Testis (tissue), 3 donors: ENCODE measurements around the gene COL25A1. TPM values are rescaled to one million over a fixed set of nuclear protein-coding genes. Genes with fewer than 3 reads are reported as not detected.

Source experiments
- DNase-seq: peaks from one replicate; pipeline ENCODE4 v3.0.0-alpha.2; 2019
- H3K27ac ChIP-seq, 2 donors: fragments of 200-600 bp; sonication (generic); one replicate each; pipeline ENCODE4 v1.5.1; 2019
- H3K27me3 ChIP-seq: fragments of 200-600 bp; sonication (generic); one replicate; pipeline ENCODE4 v1.5.1; 2019
- H3K36me3 ChIP-seq: fragments of 200-600 bp; sonication (generic); one replicate; pipeline ENCODE4 v1.5.1; 2017; ENCODE audit warnings: low read depth; ENCODE audit errors: missing control alignments
- H3K4me1 ChIP-seq: fragments of 200-600 bp; sonication (generic); one replicate; pipeline ENCODE4 v1.5.1; 2019
- H3K4me3 ChIP-seq, 2 donors: fragments of 200-600 bp; sonication (generic); one replicate each; pipeline ENCODE4 v1.5.1; 2017 to 2019
- H3K9me3 ChIP-seq: fragments of 200-600 bp; sonication (generic); one replicate; pipeline ENCODE4 v1.5.1; 2017
- POLR2A ChIP-seq: fragments of 450-650 bp; IDR thresholded peaks from one replicate; pipeline ENCODE4 v1.6.1; 2017; ENCODE audit warnings: antibody characterized with exemption, mild to moderate bottlenecking, moderate library complexity
- WGBS, 2 donors: methylation state at CpG; one replicate each; pipeline ENCODE4 v1.1.5; 2018; 5-methylcytosine and 5-hydroxymethylcytosine counted together
- intact Hi-C: fragments of 100-400 bp; cut with DNase I; formaldehyde crosslinking; loops from one replicate; pipeline ENCODE4 v1.15.1; 2023; ENCODE audit warnings: low total_unique reads
- polyA plus RNA-seq: library from polyadenylated mRNA; stranded (reverse); fragments of 350-450 nt; fragmentation: Illumina TruSeq; extraction: RNeasy Lipid Tissue Mini Kit (QIAGEN cat#74804); gene quantifications from one replicate; pipeline ENCODE4 v1.2.3, GENCODE V29; 2014; ENCODE audit warnings: low read depth, low replicate concordance; ENCODE audit not compliant: insufficient read depth
- total RNA-seq, 2 donors: library from RNA; depleted of rRNA; stranded (reverse); fragments of >200 nt; gene quantifications; one replicate each; pipeline ENCODE4 v1.2.3, GENCODE V29; 2016
- TF ChIP-seq, protein P1 (sequence below), 3 experiments: fragments of 450-650 bp in 2 of 3; fragments of 200-600 bp in 1 of 3; sonication (generic) in 1 of 3; IDR thresholded peaks; one replicate each; pipeline ENCODE4 v1.5.1; 2016 to 2019; ENCODE audit warnings: antibody characterized with exemption in 3 of 3, mild to moderate bottlenecking in 2 of 3, moderate library complexity in 1 of 3

COL25A1 gene
- total and polyA plus RNA-seq, 3 donors from 2014 or later: 11.7 to 19.2 (median 17.2) TPM

DNA sequence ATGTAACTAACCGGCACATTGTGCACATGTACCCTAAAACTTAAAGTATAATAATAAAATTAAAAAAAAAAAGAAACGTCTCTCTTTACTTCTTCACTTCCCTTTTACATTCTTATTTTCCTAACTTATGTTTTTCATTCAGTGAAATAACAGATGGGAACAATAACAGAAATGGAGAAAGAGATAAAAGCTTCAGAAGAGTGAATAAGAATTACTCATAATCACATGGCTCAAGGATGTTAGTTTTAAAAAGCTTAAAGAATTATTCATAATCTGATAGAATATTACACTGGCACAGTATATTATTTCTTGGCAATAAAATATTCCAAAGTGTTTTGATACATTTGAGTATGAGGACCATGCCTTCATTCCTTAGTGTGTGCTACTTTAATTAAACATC is 175.6 kb downstream of the COL25A1 start:
- no peaks in the 10 kb centered on the region for H3K4me1 ChIP-seq
- H3K36me3 ChIP-seq: no peaks in the 10 kb centered on the region
- H3K4me3 ChIP-seq: no peak overlapping the region
- no peaks in the 10 kb centered on the region for H3K9me3 ChIP-seq
- no peaks in the 10 kb centered on the region for H3K27me3 ChIP-seq
- no peak for TF ChIP-seq POLR2A
- TF ChIP-seq, protein P1, sequence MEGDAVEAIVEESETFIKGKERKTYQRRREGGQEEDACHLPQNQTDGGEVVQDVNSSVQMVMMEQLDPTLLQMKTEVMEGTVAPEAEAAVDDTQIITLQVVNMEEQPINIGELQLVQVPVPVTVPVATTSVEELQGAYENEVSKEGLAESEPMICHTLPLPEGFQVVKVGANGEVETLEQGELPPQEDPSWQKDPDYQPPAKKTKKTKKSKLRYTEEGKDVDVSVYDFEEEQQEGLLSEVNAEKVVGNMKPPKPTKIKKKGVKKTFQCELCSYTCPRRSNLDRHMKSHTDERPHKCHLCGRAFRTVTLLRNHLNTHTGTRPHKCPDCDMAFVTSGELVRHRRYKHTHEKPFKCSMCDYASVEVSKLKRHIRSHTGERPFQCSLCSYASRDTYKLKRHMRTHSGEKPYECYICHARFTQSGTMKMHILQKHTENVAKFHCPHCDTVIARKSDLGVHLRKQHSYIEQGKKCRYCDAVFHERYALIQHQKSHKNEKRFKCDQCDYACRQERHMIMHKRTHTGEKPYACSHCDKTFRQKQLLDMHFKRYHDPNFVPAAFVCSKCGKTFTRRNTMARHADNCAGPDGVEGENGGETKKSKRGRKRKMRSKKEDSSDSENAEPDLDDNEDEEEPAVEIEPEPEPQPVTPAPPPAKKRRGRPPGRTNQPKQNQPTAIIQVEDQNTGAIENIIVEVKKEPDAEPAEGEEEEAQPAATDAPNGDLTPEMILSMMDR (IDR thresholded peaks at IDR 0.05): no peak
- no peak for DNase-seq
- no peak overlapping the region for H3K27ac ChIP-seq
- 85 to 93% methylated on average over 2 of the region's 2 CpGs for WGBS, 2 donors
- intact Hi-C loops: no loop called here

DNA sequence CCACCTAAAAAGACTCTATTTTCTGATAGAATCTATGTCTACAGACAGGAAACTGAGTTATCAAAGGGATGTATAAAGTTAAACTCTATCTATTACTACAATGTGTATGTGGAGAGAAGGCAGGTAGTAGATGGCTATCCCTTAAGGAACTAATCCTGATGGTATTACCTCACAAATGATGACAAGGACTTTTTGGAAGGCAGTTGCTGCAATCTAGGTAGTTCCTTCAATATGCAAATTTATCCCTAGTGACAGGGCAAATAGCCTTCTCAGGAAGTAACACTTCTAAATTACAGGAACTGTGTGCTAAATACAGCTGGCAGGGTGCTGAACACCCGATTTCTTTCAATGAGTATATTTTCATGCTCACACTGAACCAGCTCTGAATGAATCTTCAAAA is 177.4 kb downstream of the COL25A1 start:
- intact Hi-C loops: no loop called here
- Histone ChIP-seq H3K36me3 (no peaks in the 10 kb centered on the region), H3K9me3 (no peaks in the 10 kb centered on the region), H3K4me1 (no peaks in the 10 kb centered on the region), H3K27me3 (no peaks in the 10 kb centered on the region), H3K27ac (no peak overlapping the region), H3K4me3 (no peak overlapping the region)
- TF ChIP-seq POLR2A: no peak
- TF ChIP-seq, protein P1 (IDR thresholded peaks at IDR 0.05): no peak
- no peak for DNase-seq
- 55 to 77% methylated on average over 1 of the region's 1 CpG for WGBS, 2 donors

DNA sequence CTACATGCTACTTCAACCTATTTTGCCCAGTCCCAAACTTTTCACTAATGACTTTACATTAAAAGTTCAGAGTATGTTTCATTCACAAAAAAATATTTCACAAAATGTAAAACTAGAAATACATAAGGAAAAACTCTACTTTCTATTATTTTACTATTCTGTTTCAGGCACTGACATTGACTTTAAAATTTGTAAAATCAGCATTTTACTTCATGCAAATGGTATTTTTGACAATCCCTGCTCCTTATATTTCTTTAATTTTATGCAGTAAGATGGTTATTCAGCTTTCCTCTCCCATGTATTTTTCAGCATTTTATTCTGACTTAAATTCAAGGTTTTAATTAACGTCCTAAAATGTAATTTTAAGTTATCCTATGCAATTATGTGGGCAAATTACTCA is 178.5 kb downstream of the COL25A1 start:
- no peak for TF ChIP-seq POLR2A
- TF ChIP-seq, protein P1 (IDR thresholded peaks at IDR 0.05): no peak
- Histone ChIP-seq H3K4me3 (no peak overlapping the region), H3K9me3 (no peaks in the 10 kb centered on the region), H3K27me3 (no peaks in the 10 kb centered on the region), H3K27ac (no peak overlapping the region), H3K4me1 (no peaks in the 10 kb centered on the region), H3K36me3 (no peaks in the 10 kb centered on the region)
- intact Hi-C loops: no loop called here
- DNase-seq: no peak
- 86 to 91% methylated on average over 1 of the region's 1 CpG for WGBS, 2 donors

DNA sequence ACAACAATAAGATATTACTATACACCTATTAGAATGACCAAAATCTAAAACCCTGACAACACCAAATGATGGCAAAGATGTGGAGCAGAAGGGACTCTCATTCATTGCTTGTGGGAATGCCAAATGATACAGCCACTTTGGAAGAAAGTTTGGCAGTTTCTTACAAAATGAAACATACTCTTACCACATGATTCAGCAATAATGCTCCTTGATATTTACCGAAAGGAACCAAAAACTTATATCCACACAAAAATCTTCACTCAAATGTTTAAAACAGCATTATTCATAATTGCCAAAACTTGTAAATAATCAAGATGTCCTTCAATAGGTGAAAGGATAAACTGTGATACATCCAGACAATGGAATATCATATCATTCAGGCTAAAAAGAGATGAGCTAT is 180.9 kb downstream of the COL25A1 start:
- 84 to 89% methylated on average over 1 of the region's 1 CpG for WGBS, 2 donors
- H3K4me1 ChIP-seq: no peaks in the 10 kb centered on the region
- no peaks in the 10 kb centered on the region for H3K27me3 ChIP-seq
- TF ChIP-seq POLR2A: no peak
- DNase-seq: no peak
- no peaks in the 10 kb centered on the region for H3K36me3 ChIP-seq
- no peak overlapping the region for H3K4me3 ChIP-seq
- H3K27ac ChIP-seq: no peak overlapping the region
- intact Hi-C loops: no loop called here
- H3K9me3 ChIP-seq: no peaks in the 10 kb centered on the region

DNA sequence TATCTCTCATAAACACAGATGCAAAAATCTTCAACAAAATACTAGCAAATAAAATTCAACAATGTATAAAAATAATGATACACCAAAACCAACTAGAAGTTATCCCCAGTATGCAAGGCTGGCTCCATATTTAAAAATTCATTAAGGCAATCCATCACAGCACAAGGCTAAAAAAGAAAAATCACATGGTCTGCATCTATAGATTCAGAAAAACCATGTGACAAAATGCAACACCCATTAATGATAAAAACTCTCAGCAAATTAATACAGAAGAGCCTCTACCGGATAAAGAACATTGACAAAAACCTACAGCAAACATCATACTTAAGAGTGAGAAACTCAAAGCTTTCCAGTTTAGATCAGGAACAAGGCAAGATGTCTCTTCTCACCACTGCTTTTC is 182.6 kb downstream of the COL25A1 start:
- H3K36me3 ChIP-seq: no peaks in the 10 kb centered on the region
- H3K27me3 ChIP-seq: no peaks in the 10 kb centered on the region
- no peaks in the 10 kb centered on the region for H3K4me1 ChIP-seq
- no peak for DNase-seq
- TF ChIP-seq POLR2A: no peak
- TF ChIP-seq, protein P1 (IDR thresholded peaks at IDR 0.05): no peak
- no peaks in the 10 kb centered on the region for H3K9me3 ChIP-seq
- 90 to 92% methylated on average over 1 of the region's 1 CpG for WGBS, 2 donors
- no peak overlapping the region for H3K4me3 ChIP-seq
- no peak overlapping the region for H3K27ac ChIP-seq
- intact Hi-C loops: no loop called here
